ENCODE results near the gene DDAH1.

- no peak for TF ChIP-seq NPAS2 (CRISPR knock-in tag; IDR thresholded peaks at IDR 0.05; ENCODE audit: borderline replicate concordance)
- TF ChIP-seq CTCF (IDR thresholded peaks at IDR 0.05) = no peak
- no peak for TF ChIP-seq GATA3 (IDR thresholded peaks at IDR 0.05; ENCODE audit: borderline replicate concordance)
- no peak for TF ChIP-seq MAX (IDR thresholded peaks at IDR 0.05)
- no peak for TF ChIP-seq POLR2A (IDR thresholded peaks at IDR 0.05; ENCODE audit: low read length)
- no peak for TF ChIP-seq CHD2 (IDR thresholded peaks at IDR 0.05; ENCODE audit: low read length, partially characterized antibody)
- TF ChIP-seq TP53 (CRISPR knock-in tag; IDR thresholded peaks at IDR 0.05) = no peak
- no peak for TF ChIP-seq HOXA7 (CRISPR knock-in tag; IDR thresholded peaks at IDR 0.05)
- TF ChIP-seq ZFP36 (IDR thresholded peaks at IDR 0.05; ENCODE audit: borderline replicate concordance, partially characterized antibody) = no peak
- TF ChIP-seq REST (IDR thresholded peaks at IDR 0.05) = no peak
- no peak for TF ChIP-seq JUN (IDR thresholded peaks at IDR 0.05)
- no peak for TF ChIP-seq BCL3 (IDR thresholded peaks at IDR 0.05)
- no peak for TF ChIP-seq EP300 (IDR thresholded peaks at IDR 0.05)
Measured at GRCh38 chr1:85319491-85319890, 145.5 kb downstream of the DDAH1 start.
